Neural progenitor cell (in vitro differentiated cells): ENCODE results near the gene MYBPH. TPM values are rescaled to one million over a fixed set of nuclear protein-coding genes. Genes with fewer than 3 reads are reported as not detected.

ENCODE experiments used
- DNase-seq: peaks from one replicate; pipeline ENCODE4 v3.0.0-alpha.2; 2016; ENCODE audit warnings: low spot score
- H2AFZ ChIP-seq: fragments of 200-600 bp; sonication (generic); replicated peaks from 2 replicates; pipeline ENCODE4 v1.6.1; 2016; ENCODE audit warnings: antibody characterized with exemption
- H3F3A ChIP-seq: fragments of 200-600 bp; sonication (generic); 2 replicates; pipeline ENCODE4 v1.6.1; 2016; ENCODE audit warnings: antibody characterized with exemption, low read depth
- H3K27ac ChIP-seq: fragments of 200-600 bp; sonication (generic); 2 replicates; pipeline ENCODE4 v1.5.1; 2016; ENCODE audit warnings: mild to moderate bottlenecking
- H3K27me3 ChIP-seq: fragments of 200-600 bp; sonication (generic); 2 replicates; pipeline ENCODE4 v1.6.1; 2016; ENCODE audit warnings: mild to moderate bottlenecking, moderate library complexity
- H3K36me3 ChIP-seq: fragments of 200-600 bp; sonication (generic); 2 replicates; pipeline ENCODE4 v1.5.1; 2016
- H3K4me1 ChIP-seq: fragments of 200-600 bp; sonication (generic); 2 replicates; pipeline ENCODE4 v1.6.1; 2016; ENCODE audit warnings: mixed run types
- H3K4me2 ChIP-seq: fragments of 200-600 bp; sonication (generic); 2 replicates; pipeline ENCODE4 v1.6.1; 2016
- H3K4me3 ChIP-seq: fragments of 200-600 bp; sonication (generic); 2 replicates; pipeline ENCODE4 v1.5.1; 2016
- H3K79me2 ChIP-seq: fragments of 200-600 bp; sonication (generic); 2 replicates; pipeline ENCODE4 v1.6.1; 2016; ENCODE audit warnings: low read depth
- H3K9ac ChIP-seq: fragments of 200-600 bp; sonication (generic); 2 replicates; pipeline ENCODE4 v1.6.1; 2016
- H3K9me3 ChIP-seq: fragments of 200-600 bp; sonication (generic); 2 replicates; pipeline ENCODE4 v1.5.1; 2016; ENCODE audit warnings: low read depth
- H4K20me1 ChIP-seq: fragments of 200-600 bp; sonication (generic); 2 replicates; pipeline ENCODE4 v1.6.1; 2016; ENCODE audit warnings: low read depth
- H3K27ac Mint-ChIP-seq: 3 replicates; pipeline ENCODE4 v1.8.0; 2021; ENCODE audit warnings: mixed read lengths
- H3K27me3 Mint-ChIP-seq: 2 replicates; pipeline ENCODE4 v1.8.0; 2022; ENCODE audit warnings: low read depth, mild to moderate bottlenecking, inconsistent platforms, moderate library complexity, mixed read lengths; ENCODE audit not compliant: insufficient read depth
- H3K36me3 Mint-ChIP-seq: 3 replicates; pipeline ENCODE4 v1.8.0; 2021; ENCODE audit warnings: mixed read lengths
- H3K4me1 Mint-ChIP-seq: 3 replicates; pipeline ENCODE4 v1.8.0; 2021; ENCODE audit warnings: mixed read lengths
- H3K4me3 Mint-ChIP-seq: 3 replicates; pipeline ENCODE4 v1.8.0; 2021; ENCODE audit warnings: mild to moderate bottlenecking, moderate library complexity, mixed read lengths
- H3K9me3 Mint-ChIP-seq: 3 replicates; pipeline ENCODE4 v1.8.0; 2020; ENCODE audit warnings: mixed read lengths
- EZH2 ChIP-seq: fragments of 200-600 bp; sonication (generic); IDR thresholded peaks from 2 replicates; pipeline ENCODE4 v1.6.1; 2017; ENCODE audit warnings: antibody characterized with exemption, mild to moderate bottlenecking, moderate library complexity
- EZH2phosphoT487 ChIP-seq: fragments of 200-600 bp; sonication (generic); IDR thresholded peaks from 2 replicates; pipeline ENCODE4 v1.6.1; 2017; ENCODE audit warnings: antibody characterized with exemption
- total RNA-seq: library from RNA; depleted of rRNA; stranded (reverse); fragments of >200 nt; gene quantifications from 2 replicates; pipeline ENCODE4 v1.2.3, GENCODE V29; 2015; ENCODE audit warnings: low replicate concordance
- TF ChIP-seq, protein P1 (sequence below): fragments of 200-600 bp; sonication (generic); IDR thresholded peaks from 2 replicates; pipeline ENCODE4 v1.5.1; 2017; ENCODE audit warnings: antibody characterized with exemption, mild to moderate bottlenecking

The MYBPH gene
- total RNA-seq, 1 donor from 2014 or later = not detected

DNA sequence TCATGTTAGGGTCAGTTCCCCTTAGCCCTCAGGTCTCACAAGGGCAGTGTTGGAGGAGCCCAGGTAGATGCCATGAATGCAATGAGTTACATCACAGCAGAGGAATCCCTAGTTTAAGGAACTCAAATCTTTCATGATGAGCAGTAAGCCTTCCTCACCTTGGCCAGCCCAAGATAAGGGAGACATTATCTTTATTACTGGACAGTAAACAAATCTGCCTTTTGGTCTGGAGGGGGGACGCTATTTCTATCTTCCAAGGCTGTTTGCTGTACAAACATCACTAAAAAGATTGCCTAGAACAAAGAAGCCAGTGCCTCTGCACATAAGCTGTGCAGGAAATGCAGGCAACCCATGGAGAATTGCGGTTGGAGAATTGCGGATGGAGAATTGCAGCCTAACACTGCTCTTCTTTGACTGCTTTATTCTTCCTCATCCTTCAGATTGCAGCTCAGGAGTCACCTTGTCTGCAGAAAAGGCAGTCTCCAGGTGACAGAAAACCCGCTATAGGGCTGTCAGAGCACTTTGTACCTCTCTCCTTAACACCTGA, 13.1 kb upstream of the MYBPH start:
- H3K4me3 ChIP-seq = no peak overlapping the region
- Mint-ChIP-seq H3K4me1 (peaks cover 37% of the 10 kb centered on the region), H3K9me3 (no peaks in the 10 kb centered on the region), H3K27ac (no peak overlapping the region), H3K4me3 (no peak overlapping the region), H3K27me3 (peaks cover 9% of the 10 kb centered on the region), H3K36me3 (peaks cover 2% of the 10 kb centered on the region)
- no peaks in the 10 kb centered on the region for H4K20me1 ChIP-seq
- H3K9me3 ChIP-seq = no peaks in the 10 kb centered on the region
- no peaks in the 10 kb centered on the region for H3K36me3 ChIP-seq
- TF ChIP-seq, protein P1, sequence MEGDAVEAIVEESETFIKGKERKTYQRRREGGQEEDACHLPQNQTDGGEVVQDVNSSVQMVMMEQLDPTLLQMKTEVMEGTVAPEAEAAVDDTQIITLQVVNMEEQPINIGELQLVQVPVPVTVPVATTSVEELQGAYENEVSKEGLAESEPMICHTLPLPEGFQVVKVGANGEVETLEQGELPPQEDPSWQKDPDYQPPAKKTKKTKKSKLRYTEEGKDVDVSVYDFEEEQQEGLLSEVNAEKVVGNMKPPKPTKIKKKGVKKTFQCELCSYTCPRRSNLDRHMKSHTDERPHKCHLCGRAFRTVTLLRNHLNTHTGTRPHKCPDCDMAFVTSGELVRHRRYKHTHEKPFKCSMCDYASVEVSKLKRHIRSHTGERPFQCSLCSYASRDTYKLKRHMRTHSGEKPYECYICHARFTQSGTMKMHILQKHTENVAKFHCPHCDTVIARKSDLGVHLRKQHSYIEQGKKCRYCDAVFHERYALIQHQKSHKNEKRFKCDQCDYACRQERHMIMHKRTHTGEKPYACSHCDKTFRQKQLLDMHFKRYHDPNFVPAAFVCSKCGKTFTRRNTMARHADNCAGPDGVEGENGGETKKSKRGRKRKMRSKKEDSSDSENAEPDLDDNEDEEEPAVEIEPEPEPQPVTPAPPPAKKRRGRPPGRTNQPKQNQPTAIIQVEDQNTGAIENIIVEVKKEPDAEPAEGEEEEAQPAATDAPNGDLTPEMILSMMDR = no peak
- no peak for TF ChIP-seq EZH2
- no peak for TF ChIP-seq EZH2phosphoT487
- H3K27ac ChIP-seq = no peak overlapping the region
- no peaks in the 10 kb centered on the region for H3K27me3 ChIP-seq
- H3K79me2 ChIP-seq = no peaks in the 10 kb centered on the region
- H3K9ac ChIP-seq = no peak overlapping the region
- no peak for DNase-seq
- H3K4me1 ChIP-seq = peaks cover 29% of the 10 kb centered on the region
- H3K4me2 ChIP-seq = no peak overlapping the region
- no peak overlapping the region for H2AFZ ChIP-seq
- peaks cover 10% of the 10 kb centered on the region for H3F3A ChIP-seq

DNA sequence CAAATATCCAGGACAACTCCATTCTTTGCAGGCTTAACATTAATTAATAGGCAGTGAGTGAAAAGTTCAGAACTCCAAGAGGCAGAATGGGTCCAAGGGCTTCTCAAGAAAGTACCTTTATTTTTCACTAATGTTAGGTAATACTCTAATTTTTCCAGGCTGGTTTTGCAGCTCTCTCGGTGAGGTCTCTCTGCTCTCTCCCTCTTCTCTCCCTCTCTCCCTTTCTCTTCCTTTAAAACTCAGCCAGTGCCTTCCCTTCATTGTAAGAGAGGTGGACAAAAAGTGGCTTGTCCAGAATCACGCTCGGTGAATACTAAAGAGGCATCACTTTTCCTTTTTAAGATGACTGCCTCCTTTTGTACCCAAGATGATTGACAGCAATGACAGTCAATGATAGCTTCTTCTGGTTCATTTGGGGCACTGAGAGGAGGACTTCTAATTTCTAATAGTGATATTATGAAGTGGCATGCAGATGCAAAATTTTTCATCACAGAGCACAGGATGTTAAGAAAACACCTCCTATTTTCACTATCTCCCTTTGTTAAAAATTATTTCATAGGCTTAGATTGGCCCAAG, 12.2 kb upstream of the MYBPH start:
- Histone ChIP-seq H4K20me1 (no peaks in the 10 kb centered on the region), H3K79me2 (no peaks in the 10 kb centered on the region), H3K4me1 (peaks cover 29% of the 10 kb centered on the region), H3K4me3 (no peak overlapping the region), H3K9me3 (no peaks in the 10 kb centered on the region), H3K36me3 (no peaks in the 10 kb centered on the region), H3K27ac (no peak overlapping the region), H3F3A (peaks cover 10% of the 10 kb centered on the region), H3K9ac (no peak overlapping the region), H3K27me3 (no peaks in the 10 kb centered on the region), H2AFZ (peak overlapping the region; percentile 83), H3K4me2 (peak overlapping the region; percentile 51)
- DNase-seq = no peak
- peaks cover 9% of the 10 kb centered on the region for H3K27me3 Mint-ChIP-seq
- no peak for TF ChIP-seq EZH2phosphoT487
- TF ChIP-seq, protein P1 = no peak
- no peak for TF ChIP-seq EZH2
- no peaks in the 10 kb centered on the region for H3K9me3 Mint-ChIP-seq
- H3K36me3 Mint-ChIP-seq = peaks cover 2% of the 10 kb centered on the region
- peaks cover 39% of the 10 kb centered on the region for H3K4me1 Mint-ChIP-seq
- no peak overlapping the region for H3K4me3 Mint-ChIP-seq
- H3K27ac Mint-ChIP-seq = peak overlapping the region; percentile 16

DNA sequence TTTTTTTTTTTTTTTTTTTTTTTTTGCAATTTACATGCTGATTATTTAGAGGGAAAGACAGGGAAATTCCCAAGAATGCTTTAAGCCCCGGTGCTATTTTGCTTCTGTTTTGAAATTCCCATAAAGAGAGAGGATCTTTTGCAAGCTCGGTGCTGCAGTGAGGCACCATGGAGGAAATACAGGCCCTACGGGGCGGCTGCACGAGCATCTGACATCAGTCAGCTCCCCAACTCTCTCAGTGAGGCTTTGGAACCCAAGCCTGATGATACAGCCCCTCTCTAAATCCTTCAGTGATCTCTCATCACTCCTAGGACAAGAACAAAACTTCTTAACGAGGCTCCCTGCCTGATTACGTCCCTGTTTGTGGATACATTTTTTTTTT, 11.7 kb upstream of the MYBPH start:
- no peak for DNase-seq
- Mint-ChIP-seq H3K27ac (peak overlapping the region; percentile 82), H3K27me3 (peaks cover 7% of the 10 kb centered on the region), H3K4me3 (peak overlapping the region; percentile 46), H3K9me3 (no peaks in the 10 kb centered on the region), H3K4me1 (peaks cover 43% of the 10 kb centered on the region), H3K36me3 (peaks cover 2% of the 10 kb centered on the region)
- Histone ChIP-seq H3K79me2 (no peaks in the 10 kb centered on the region), H3K4me1 (peaks cover 31% of the 10 kb centered on the region), H4K20me1 (no peaks in the 10 kb centered on the region), H3K4me2 (peak overlapping the region; percentile 51), H3K9me3 (no peaks in the 10 kb centered on the region), H3K36me3 (no peaks in the 10 kb centered on the region), H3K27me3 (no peaks in the 10 kb centered on the region), H3K9ac (no peak overlapping the region), H2AFZ (peak overlapping the region; percentile 83), H3K27ac (peak overlapping the region; percentile 25), H3F3A (peaks cover 13% of the 10 kb centered on the region), H3K4me3 (no peak overlapping the region)
- TF ChIP-seq, protein P1 = no peak
- no peak for TF ChIP-seq EZH2phosphoT487
- TF ChIP-seq EZH2 = no peak
